Measurements from ENCODE around the gene NPIPB8.
"Not testable (repeated sequence)": the region's sequence is repeated elsewhere in the genome, so short reads cannot be mapped to it uniquely, and the experiment has no call there.

NPIPB8 gene

DNA sequence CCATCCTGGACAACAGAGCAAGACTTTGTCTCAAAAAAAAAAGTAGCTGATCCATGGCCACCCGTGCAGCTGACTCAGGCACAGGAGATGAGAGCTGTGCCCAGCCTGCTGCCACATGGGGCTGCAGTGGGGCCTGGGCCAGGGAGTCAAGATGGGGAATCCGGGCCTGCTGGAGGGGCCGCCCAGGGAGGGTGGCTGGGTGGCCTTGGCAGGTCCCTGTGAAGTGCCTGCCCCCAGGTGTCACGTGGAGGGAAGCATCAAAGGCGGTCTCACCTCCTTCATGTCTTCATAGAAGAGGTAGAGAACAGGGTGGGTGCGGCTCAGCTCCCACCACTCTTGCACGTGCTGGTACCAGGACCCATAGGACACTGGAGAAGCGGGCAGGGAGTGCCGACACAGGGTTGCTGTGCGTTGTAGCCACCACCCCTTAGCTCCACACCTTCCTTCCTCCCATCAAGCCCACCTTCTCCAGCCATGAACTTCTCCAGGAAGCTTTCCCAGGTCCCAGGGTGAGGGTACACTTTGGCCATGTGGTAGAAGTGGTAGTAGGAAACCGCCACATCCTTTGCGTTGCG, 44.8 kb upstream of the NPIPB8 start:
- Histone ChIP-seq H3K4me3 (no peak overlapping the region), H3K4me1 (no peaks in the 10 kb centered on the region), H3K9me3 (no peaks in the 10 kb centered on the region), H3K27me3 (peaks cover 0 to 20% of the 10 kb centered on the region in 2 donors), H3K36me3 (peaks cover 27 to 51% (median 39%) of the 10 kb centered on the region in 3 donors), H3K27ac (no peak overlapping the region)
- intact Hi-C loops (cut with DNase I; ENCODE audit: low total_unique reads) = no loop called here
- no peak for DNase-seq
- TF ChIP-seq, protein P1, sequence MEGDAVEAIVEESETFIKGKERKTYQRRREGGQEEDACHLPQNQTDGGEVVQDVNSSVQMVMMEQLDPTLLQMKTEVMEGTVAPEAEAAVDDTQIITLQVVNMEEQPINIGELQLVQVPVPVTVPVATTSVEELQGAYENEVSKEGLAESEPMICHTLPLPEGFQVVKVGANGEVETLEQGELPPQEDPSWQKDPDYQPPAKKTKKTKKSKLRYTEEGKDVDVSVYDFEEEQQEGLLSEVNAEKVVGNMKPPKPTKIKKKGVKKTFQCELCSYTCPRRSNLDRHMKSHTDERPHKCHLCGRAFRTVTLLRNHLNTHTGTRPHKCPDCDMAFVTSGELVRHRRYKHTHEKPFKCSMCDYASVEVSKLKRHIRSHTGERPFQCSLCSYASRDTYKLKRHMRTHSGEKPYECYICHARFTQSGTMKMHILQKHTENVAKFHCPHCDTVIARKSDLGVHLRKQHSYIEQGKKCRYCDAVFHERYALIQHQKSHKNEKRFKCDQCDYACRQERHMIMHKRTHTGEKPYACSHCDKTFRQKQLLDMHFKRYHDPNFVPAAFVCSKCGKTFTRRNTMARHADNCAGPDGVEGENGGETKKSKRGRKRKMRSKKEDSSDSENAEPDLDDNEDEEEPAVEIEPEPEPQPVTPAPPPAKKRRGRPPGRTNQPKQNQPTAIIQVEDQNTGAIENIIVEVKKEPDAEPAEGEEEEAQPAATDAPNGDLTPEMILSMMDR (IDR thresholded peaks at IDR 0.05) = no peak

DNA sequence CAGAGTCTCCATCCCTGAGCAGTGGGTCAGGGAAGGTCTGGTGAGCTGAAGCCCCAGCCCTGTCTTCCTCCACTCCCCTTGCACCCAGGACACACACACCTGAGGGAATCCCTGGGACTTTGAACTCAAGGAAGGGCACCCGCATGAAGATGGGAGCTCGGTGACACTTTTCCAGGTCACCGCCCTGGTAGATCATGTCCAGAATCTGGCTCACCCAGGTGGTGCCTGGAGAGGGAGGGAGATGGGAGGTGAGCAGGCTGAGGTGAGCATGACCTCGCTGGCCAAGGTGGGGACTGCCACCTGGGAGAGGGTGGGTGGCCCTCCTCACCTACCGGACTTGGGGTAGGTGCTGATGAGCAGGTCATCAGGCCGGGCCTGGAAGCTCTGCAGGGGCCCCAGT, 42.4 kb upstream of the NPIPB8 start:
- intact Hi-C loops (cut with DNase I; ENCODE audit: low total_unique reads); DNase-seq; H3K4me1 ChIP-seq; H3K9me3 ChIP-seq; H3K4me3 ChIP-seq; H3K27ac ChIP-seq: not testable (repeated sequence)
- Histone ChIP-seq H3K36me3 (peaks cover 11 to 27% (median 16%) of the 10 kb centered on the region in 3 donors), H3K27me3 (peaks cover 0 to 21% of the 10 kb centered on the region in 2 donors)

DNA sequence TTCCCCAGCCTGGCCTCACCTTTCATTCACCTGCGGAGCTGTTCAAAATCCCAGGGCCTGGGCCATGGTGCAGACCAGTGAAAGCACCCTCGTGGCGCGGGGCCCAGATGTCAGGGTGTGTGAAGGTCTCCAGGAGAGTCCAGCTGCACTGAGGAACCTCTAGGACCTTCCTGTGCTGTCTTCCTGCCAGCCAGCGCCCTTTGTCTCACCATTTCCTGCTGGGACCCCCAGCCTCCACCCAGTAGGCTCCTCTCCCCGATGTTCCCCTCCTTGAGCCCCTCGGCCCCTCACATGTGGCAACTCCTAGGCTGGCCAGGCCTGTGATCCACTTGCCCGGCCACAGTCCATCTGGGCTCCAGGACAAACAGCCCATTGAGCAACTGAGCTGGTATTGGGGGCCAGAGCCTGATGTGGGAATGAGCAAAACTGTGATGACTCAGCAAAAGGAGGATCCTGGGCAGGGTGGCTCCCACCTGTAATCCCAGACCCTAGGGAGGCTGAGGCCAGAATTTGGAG, 41.7 kb upstream of the NPIPB8 start:
- Histone ChIP-seq H3K27ac (no peak overlapping the region), H3K4me3 (no peak overlapping the region), H3K4me1 (no peaks in the 10 kb centered on the region), H3K36me3 (peaks cover 3 to 20% (median 9%) of the 10 kb centered on the region in 3 donors), H3K27me3 (peaks cover 0 to 21% of the 10 kb centered on the region in 2 donors), H3K9me3 (no peaks in the 10 kb centered on the region)
- TF ChIP-seq, protein P1 (IDR thresholded peaks at IDR 0.05) = no peak
- intact Hi-C loops (cut with DNase I; ENCODE audit: low total_unique reads) = no loop called here
- DNase-seq = no peak

DNA sequence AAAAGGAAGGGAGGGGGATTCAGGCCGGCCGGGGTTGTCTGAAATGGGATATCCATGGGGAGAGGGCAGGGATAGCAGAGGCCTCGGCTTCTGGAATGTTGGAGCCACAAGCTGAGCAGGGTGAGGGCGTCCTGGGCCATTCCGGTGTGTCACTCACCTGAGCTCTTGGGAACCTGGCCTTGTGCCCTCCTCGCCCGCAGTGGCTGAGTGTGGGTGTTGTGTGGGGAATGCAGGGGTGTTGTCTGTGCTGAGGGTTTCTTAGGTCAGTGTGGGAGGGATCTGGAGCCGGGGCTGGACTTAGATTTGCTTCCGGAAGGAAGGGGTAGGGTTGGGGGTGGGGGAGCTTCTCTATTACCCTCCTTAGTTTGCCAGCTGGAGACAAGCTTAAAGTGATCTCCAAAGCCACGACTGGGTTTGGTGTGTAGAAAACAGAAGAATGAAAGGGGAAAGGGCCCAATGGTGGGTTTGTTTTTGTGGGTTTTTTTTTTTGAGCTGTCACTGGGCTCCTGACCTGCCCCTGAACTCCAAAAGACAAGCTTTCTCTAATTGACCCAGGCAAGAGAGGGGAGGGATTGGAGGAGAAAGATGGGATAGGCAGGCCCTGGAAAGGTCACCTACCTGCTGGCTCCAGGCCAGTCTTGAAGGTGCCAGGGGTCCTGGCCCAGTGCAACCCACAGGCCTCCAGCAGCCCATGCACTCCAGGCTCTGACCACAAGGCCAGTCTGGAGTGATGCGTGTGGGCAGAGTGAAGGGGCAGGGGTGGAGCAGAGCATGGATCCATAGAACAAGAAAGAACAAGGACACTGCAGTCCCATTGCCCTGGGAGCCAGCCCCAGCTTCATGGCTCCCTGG, 40.8 kb upstream of the NPIPB8 start, which contains the start of gene SULT1A2:
TSS of gene SULT1A2 (minus strand) at position 211 of the 852 bp plus-strand sequence. CDS start 1,120 bp downstream, outside the sequence.
- H3K27me3 ChIP-seq = peaks cover 0 to 21% of the 10 kb centered on the region in 2 donors
- DNase-seq = no peak
- no peaks in the 10 kb centered on the region for H3K9me3 ChIP-seq
- H3K4me1 ChIP-seq = no peaks in the 10 kb centered on the region
- intact Hi-C loops (cut with DNase I; ENCODE audit: low total_unique reads) = no loop called here
- H3K36me3 ChIP-seq = peaks cover 0 to 11% (median 0%) of the 10 kb centered on the region in 3 donors
- TF ChIP-seq, protein P1 (IDR thresholded peaks at IDR 0.05) = no peak
- no peak within 1 kb of the TSS for H3K27ac ChIP-seq
- H3K4me3 ChIP-seq = no peak within 1 kb of the TSS

DNA sequence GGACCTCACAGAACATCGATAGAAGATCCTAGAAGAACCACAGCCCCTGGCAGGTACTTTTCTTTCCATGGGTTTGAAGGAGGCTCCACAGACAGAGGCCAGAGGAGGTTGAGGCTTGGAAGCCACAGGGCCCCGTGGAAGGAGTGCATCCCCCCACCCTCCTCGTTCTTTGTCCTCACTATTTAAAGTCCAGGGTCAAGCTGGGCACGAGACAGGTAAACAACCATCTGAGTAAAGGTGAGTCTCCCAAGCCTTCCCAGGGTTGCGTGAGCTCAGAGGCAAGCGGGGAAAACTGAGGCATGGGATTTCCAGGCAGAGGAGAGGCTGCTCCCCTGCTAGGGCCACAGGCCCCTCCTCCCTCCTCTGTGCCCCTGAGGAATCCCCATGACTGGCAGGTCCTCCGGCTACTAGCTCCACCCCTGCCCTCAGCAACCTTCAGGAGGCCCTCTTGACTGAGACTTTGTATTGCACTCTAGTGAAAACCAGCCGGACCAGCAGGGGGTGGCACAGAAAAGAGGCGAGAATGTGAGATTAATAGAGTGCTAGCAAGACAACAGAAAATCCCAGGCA, 40.1 kb upstream of the NPIPB8 start:
- TF ChIP-seq, protein P1 (IDR thresholded peaks at IDR 0.05) = no peak
- no peak overlapping the region for H3K27ac ChIP-seq
- peaks cover 0 to 4% (median 0%) of the 10 kb centered on the region in 3 donors for H3K36me3 ChIP-seq
- no peak for DNase-seq
- no peak overlapping the region for H3K4me3 ChIP-seq
- peaks cover 0 to 25% of the 10 kb centered on the region in 2 donors for H3K27me3 ChIP-seq
- H3K9me3 ChIP-seq = no peaks in the 10 kb centered on the region
- intact Hi-C loops (cut with DNase I; ENCODE audit: low total_unique reads) = no loop called here
- H3K4me1 ChIP-seq = no peaks in the 10 kb centered on the region

DNA sequence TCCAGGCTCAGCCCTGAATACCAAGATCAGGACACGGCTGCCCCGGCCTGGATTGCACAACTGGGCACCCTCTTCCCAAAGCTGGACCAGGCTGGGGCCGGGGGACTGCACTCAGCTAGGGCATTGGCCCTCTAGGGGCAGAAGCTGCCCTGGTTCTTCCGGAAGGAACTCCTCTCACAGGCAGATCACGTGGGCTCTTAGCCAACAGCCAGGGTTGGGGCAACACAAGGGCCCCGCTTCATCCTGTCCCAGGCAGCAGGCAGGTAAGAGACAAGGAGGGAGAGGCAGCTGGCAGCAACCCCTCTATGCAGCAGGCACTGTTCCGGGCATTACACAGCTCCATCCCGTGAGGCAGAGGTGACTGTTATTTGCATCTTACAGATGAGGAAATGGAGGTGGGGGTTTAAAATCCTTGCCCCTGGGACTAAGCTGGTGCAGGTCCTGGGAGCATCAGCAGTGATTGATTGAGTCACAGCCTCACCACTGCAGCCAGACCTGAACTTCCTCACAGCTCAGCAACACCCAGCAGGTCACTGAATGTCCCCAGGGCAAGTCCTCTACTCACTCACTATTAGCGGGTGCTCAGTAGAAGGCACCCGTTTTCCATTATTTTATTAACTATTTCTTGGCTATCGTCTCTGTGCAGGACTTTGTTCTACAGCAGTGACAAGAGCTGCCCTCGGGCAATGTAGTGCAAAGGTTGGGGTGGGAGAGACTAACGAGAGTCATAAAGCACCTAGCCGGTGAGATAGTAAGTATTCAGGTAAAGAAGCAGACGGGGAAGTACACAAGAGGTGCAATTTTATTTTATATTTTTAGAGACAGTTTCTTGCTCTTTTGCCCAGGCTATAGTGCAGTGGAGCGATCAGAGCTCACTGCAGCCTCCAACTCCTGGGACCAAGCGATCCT, 38.2 kb upstream of the NPIPB8 start:
- H3K9me3 ChIP-seq; H3K4me1 ChIP-seq; H3K36me3 ChIP-seq; H3K4me3 ChIP-seq; DNase-seq; H3K27ac ChIP-seq; intact Hi-C loops (cut with DNase I; ENCODE audit: low total_unique reads): not testable (repeated sequence)
- peaks cover 0 to 32% of the 10 kb centered on the region in 2 donors for H3K27me3 ChIP-seq

DNA sequence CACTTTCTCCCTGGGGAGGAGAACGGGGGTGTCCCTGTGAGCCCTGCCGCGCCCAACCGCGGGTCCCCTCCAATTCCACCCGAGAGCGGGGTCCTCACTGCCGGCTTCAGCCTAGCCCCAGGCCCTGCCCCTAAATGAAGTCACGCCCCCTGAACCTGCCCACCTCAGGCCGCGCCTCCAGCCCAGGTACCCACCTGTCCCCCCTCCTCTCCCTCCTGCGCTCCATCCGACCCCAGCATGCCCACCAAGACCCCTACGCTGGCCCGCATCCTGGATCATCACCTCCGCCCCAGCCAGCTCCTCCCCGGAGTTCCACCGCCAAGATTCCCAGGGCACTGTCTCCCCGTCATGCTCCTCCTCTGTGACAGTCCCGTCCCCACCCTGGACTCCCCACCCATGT, 36.9 kb upstream of the NPIPB8 start:
- intact Hi-C loops (cut with DNase I; ENCODE audit: low total_unique reads); H3K9me3 ChIP-seq; H3K4me1 ChIP-seq; H3K4me3 ChIP-seq; H3K27ac ChIP-seq; DNase-seq; H3K36me3 ChIP-seq: not testable (repeated sequence)
- peaks cover 0 to 29% of the 10 kb centered on the region in 2 donors for H3K27me3 ChIP-seq

DNA sequence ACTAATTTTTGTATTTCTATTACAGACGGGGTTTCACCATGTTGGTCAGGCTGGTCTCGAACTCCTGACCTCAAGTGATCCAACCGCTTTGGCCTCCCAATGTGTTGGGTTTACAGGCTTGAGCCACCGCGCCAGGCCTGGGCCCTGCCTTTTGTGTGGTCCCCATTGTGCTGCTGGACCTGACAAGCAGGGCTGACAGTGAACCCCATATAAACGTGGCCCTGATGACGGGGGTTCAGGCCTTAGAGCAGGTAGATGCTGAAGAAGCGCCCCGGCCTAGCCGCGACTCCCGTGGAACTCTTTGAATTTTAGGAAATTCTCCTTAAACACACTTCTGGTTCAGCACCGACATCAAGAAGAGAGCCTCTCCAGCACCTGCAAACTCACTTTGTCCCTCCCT, 36.3 kb upstream of the NPIPB8 start:
- H3K27ac ChIP-seq; intact Hi-C loops (cut with DNase I; ENCODE audit: low total_unique reads); H3K4me3 ChIP-seq; H3K36me3 ChIP-seq; H3K4me1 ChIP-seq; DNase-seq; H3K9me3 ChIP-seq: not testable (repeated sequence)
- peaks cover 0 to 29% of the 10 kb centered on the region in 2 donors for H3K27me3 ChIP-seq

DNA sequence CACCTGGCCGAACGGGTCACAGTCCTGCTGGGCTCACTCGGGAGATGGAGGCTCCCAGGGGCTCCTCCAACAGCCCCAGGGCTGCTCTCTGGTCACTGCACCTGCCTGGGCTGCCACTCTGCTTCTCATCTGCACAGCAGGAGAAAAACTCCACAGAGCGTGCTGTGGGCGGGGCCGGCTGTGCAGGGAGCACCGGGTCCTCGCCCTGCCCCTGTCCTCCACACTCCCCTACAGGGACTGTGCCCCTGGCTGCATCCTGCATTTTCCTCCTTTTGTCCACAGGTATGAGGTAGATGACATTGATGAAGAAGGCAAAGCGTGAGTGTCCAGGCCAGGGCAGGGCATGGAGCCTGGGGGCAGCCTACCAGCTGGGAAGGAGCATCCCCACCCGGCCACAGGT, 35.8 kb upstream of the NPIPB8 start:
- H3K4me3 ChIP-seq; H3K36me3 ChIP-seq; DNase-seq; H3K4me1 ChIP-seq; intact Hi-C loops (cut with DNase I; ENCODE audit: low total_unique reads); H3K27ac ChIP-seq; H3K9me3 ChIP-seq: not testable (repeated sequence)
- peaks cover 0 to 30% of the 10 kb centered on the region in 2 donors for H3K27me3 ChIP-seq
